GM12878 (cell line): ENCODE measurements around the gene HSPBP1. TPM values are rescaled to one million over a fixed set of nuclear protein-coding genes. Genes with fewer than 3 reads are reported as not detected.

Experiments used
- BHLHE40 ChIP-seq, 2 experiments: fragments of 450-650 bp in 1 of 2; IDR thresholded peaks; 2 replicates each; pipeline ENCODE4 v1.6.1; 2011 to 2017; ENCODE audit warnings: low read depth in 2 of 2, borderline replicate concordance in 1 of 2, improper control_type of control experiment in 1 of 2, low read length in 1 of 2, mild to moderate bottlenecking in 1 of 2
- CHD1 ChIP-seq: IDR thresholded peaks from 2 replicates; pipeline ENCODE4 v1.6.1; 2012; ENCODE audit warnings: low read depth, low read length, improper control_type of control experiment
- CREB1 ChIP-seq: IDR thresholded peaks from 2 replicates; pipeline ENCODE4 v1.6.1; 2012; ENCODE audit warnings: low read depth, mild to moderate bottlenecking, inconsistent platforms
- ESRRA ChIP-seq: IDR thresholded peaks from 2 replicates; pipeline ENCODE4 v1.6.1; 2012; ENCODE audit warnings: mild to moderate bottlenecking, low read length, improper control_type of control experiment
- HCFC1 ChIP-seq: fragments of 150-350 bp; IDR thresholded peaks from 2 replicates; pipeline ENCODE4 v1.6.1; 2014; ENCODE audit warnings: low read length
- IKZF1 ChIP-seq: fragments of 450-650 bp; conservative IDR thresholded peaks from 2 replicates; pipeline ENCODE4 v1.6.1; 2017; ENCODE audit warnings: antibody characterized with exemption, mild to moderate bottlenecking
- MXI1 ChIP-seq: fragments of 150-350 bp; IDR thresholded peaks from 2 replicates; pipeline ENCODE4 v1.6.1; 2011; ENCODE audit warnings: low read depth, mild to moderate bottlenecking, inconsistent platforms, low read length, improper control_type of control experiment
- MYB ChIP-seq: fragments of 150-350 bp; IDR thresholded peaks from 2 replicates; pipeline ENCODE4 v1.6.1; 2014; ENCODE audit warnings: mild to moderate bottlenecking, low read depth, low read length, borderline replicate concordance
- NBN ChIP-seq: fragments of 450-650 bp; IDR thresholded peaks from 2 replicates; pipeline ENCODE4 v1.6.1; 2016
- POLR2A ChIP-seq: IDR thresholded peaks from 2 replicates; pipeline ENCODE4 v1.6.1; 2011; ENCODE audit warnings: low read depth, mild to moderate bottlenecking, low read length
- RAD21 ChIP-seq: IDR thresholded peaks from 2 replicates; pipeline ENCODE4 v1.6.1; 2011; ENCODE audit warnings: mild to moderate bottlenecking, low read depth, low read length, moderate library complexity; ENCODE audit not compliant: insufficient read depth
- RBBP5 ChIP-seq: fragments of 200-600 bp; sonication (generic); conservative IDR thresholded peaks from 2 replicates; pipeline ENCODE4 v1.6.1; 2016
- SIN3A ChIP-seq: IDR thresholded peaks from 2 replicates; pipeline ENCODE4 v1.6.1; 2012; ENCODE audit warnings: low read depth, low read length, improper control_type of control experiment
- TCF7 ChIP-seq: IDR thresholded peaks from 2 replicates; pipeline ENCODE4 v1.6.1; 2014; ENCODE audit warnings: antibody characterized with exemption, borderline replicate concordance
- ZNF622 ChIP-seq: fragments of 450-650 bp; IDR thresholded peaks from 2 replicates; pipeline ENCODE4 v1.6.1; 2017; ENCODE audit warnings: mild to moderate bottlenecking, inconsistent platforms
- polyA plus RNA-seq, 11 experiments: library from polyadenylated mRNA; depleted of rRNA in 4 of 11; unstranded in 6 of 11; stranded (reverse) in 5 of 11; fragments of >200 nt; fragmentation: Nextera tagmentation in 4 of 11; fragmentation: Illumina TruSeq in 1 of 11; extraction: Ambion mirVana in 4 of 11; extraction: Trizol in 1 of 11; gene quantifications; 1 replicate in 1 of 11; 2 replicates in 10 of 11; pipeline versions ENCODE4 v1.2.1 to v1.2.3, GENCODE V29; 2011 to 2016; ENCODE audit warnings: inconsistent platforms in 2 of 11, missing spikeins in 2 of 11, low read depth in 1 of 11
- total RNA-seq, 4 experiments: library from RNA; depleted of rRNA in 3 of 4; stranded (reverse); fragments of >200 nt in 3 of 4; fragmentation: Illumina TruSeq in 1 of 4; extraction: Trizol in 1 of 4; gene quantifications; 2 replicates each; pipeline versions ENCODE4 v1.2.1 to v1.2.3, GENCODE V29; 2013 to 2021
- TF ChIP-seq, protein P1 (sequence below): IDR thresholded peaks from 2 replicates; pipeline ENCODE4 v1.6.1; 2012; ENCODE audit warnings: improper control_type of control experiment, low read depth, low read length; ENCODE audit not compliant: insufficient replicate concordance
- TF ChIP-seq, protein P2 (sequence below): IDR thresholded peaks from 2 replicates; pipeline ENCODE4 v1.6.1; 2012; ENCODE audit warnings: low read depth, low read length, improper control_type of control experiment
- TF ChIP-seq, protein P3 (sequence below): fragments of 450-650 bp; IDR thresholded peaks from 2 replicates; pipeline ENCODE4 v1.6.1; 2018; ENCODE audit warnings: mild to moderate bottlenecking, low read depth, moderate library complexity; ENCODE audit not compliant: partially characterized antibody
- TF ChIP-seq, protein P4 (sequence below): fragments of 450-650 bp; conservative IDR thresholded peaks from 2 replicates; pipeline ENCODE4 v1.6.1; 2017; ENCODE audit warnings: mild to moderate bottlenecking, moderate library complexity

The HSPBP1 gene
- total and polyA plus RNA-seq, 10 of the 15 experiments (the other 5 are each of a cell fraction or from before 2014, with no cell fraction given), result 0.18 to 83.3 (median 23.0) TPM

DNA sequence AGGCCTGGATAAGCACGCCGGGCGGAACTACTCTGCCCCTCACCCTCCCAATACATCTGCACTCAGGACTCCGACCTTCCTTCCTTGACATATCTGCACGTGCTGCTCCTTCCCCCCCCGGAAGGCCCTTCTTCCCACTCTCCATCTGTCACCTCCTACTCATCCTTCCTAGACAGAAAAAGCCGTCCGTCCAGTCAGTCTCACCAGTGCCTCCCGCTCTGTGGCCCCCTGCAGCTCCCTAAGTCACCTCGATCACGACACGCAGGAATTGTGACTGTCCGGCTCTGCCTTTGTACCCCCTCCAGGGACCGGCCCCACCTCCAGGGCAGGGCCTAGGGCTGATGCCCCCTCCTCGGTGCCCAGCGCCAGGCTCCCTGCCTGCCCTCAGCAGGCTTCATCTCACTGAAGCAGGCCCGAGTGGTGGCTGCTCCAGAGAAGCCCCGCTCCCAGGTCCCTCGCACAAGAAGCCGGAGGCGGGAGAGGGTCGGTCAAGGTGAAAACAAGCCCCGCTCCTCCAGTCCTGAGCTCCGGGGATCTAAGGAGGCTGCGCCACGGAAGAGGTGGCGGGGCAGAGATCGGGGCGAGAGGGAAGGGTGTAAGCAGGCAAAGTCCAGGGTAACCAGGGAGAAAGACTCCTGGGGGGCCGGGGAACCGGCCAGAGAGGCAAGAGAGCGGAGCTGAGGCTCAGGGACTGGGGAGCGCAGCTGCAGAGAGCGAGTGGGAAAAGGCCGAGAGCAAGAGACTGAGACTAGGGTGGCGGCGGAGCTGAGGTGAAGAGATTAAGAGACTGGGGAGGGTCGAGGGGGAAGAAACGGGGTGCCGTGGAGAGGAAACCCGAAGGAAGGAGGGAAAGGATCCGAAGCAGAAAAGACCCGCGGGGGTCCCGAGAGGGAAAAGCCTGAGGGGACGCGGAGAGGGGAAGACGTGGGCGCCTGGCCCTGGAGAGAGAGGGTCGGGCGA, 22.2 kb downstream of the HSPBP1 start (continued):
- TF ChIP-seq ESRRA, result no peak
- TF ChIP-seq SIN3A, result peak; percentile 72; the same call in 1 of the 2 replicates
- TF ChIP-seq BHLHE40 (IDR thresholded peaks at IDR 0.05; ENCODE audit: borderline replicate concordance in 1 of 2, low read depth in 2 of 2, low read length in 1 of 2), result peak; percentile 85 to 88
- TF ChIP-seq ZNF622, result no peak
- no peak; the same call in 1 of the 2 replicates for TF ChIP-seq IKZF1
- TF ChIP-seq, protein P1, sequence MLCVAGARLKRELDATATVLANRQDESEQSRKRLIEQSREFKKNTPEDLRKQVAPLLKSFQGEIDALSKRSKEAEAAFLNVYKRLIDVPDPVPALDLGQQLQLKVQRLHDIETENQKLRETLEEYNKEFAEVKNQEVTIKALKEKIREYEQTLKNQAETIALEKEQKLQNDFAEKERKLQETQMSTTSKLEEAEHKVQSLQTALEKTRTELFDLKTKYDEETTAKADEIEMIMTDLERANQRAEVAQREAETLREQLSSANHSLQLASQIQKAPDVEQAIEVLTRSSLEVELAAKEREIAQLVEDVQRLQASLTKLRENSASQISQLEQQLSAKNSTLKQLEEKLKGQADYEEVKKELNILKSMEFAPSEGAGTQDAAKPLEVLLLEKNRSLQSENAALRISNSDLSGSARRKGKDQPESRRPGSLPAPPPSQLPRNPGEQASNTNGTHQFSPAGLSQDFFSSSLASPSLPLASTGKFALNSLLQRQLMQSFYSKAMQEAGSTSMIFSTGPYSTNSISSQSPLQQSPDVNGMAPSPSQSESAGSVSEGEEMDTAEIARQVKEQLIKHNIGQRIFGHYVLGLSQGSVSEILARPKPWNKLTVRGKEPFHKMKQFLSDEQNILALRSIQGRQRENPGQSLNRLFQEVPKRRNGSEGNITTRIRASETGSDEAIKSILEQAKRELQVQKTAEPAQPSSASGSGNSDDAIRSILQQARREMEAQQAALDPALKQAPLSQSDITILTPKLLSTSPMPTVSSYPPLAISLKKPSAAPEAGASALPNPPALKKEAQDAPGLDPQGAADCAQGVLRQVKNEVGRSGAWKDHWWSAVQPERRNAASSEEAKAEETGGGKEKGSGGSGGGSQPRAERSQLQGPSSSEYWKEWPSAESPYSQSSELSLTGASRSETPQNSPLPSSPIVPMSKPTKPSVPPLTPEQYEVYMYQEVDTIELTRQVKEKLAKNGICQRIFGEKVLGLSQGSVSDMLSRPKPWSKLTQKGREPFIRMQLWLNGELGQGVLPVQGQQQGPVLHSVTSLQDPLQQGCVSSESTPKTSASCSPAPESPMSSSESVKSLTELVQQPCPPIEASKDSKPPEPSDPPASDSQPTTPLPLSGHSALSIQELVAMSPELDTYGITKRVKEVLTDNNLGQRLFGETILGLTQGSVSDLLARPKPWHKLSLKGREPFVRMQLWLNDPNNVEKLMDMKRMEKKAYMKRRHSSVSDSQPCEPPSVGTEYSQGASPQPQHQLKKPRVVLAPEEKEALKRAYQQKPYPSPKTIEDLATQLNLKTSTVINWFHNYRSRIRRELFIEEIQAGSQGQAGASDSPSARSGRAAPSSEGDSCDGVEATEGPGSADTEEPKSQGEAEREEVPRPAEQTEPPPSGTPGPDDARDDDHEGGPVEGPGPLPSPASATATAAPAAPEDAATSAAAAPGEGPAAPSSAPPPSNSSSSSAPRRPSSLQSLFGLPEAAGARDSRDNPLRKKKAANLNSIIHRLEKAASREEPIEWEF, result no peak
- TF ChIP-seq CHD1, result no peak
- TF ChIP-seq MXI1, result peak; percentile 67
- TF ChIP-seq TCF7, result no peak
- TF ChIP-seq POLR2A, result peak; percentile 48; the same call in 1 of the 2 replicates
- no peak for TF ChIP-seq RAD21
- no peak for TF ChIP-seq RBBP5
- TF ChIP-seq MYB, result no peak
- no peak for TF ChIP-seq CREB1
- TF ChIP-seq NBN, result no peak
- TF ChIP-seq, protein P2, sequence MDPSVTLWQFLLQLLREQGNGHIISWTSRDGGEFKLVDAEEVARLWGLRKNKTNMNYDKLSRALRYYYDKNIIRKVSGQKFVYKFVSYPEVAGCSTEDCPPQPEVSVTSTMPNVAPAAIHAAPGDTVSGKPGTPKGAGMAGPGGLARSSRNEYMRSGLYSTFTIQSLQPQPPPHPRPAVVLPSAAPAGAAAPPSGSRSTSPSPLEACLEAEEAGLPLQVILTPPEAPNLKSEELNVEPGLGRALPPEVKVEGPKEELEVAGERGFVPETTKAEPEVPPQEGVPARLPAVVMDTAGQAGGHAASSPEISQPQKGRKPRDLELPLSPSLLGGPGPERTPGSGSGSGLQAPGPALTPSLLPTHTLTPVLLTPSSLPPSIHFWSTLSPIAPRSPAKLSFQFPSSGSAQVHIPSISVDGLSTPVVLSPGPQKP, result no peak
- TF ChIP-seq HCFC1, result no peak
- TF ChIP-seq, protein P3, sequence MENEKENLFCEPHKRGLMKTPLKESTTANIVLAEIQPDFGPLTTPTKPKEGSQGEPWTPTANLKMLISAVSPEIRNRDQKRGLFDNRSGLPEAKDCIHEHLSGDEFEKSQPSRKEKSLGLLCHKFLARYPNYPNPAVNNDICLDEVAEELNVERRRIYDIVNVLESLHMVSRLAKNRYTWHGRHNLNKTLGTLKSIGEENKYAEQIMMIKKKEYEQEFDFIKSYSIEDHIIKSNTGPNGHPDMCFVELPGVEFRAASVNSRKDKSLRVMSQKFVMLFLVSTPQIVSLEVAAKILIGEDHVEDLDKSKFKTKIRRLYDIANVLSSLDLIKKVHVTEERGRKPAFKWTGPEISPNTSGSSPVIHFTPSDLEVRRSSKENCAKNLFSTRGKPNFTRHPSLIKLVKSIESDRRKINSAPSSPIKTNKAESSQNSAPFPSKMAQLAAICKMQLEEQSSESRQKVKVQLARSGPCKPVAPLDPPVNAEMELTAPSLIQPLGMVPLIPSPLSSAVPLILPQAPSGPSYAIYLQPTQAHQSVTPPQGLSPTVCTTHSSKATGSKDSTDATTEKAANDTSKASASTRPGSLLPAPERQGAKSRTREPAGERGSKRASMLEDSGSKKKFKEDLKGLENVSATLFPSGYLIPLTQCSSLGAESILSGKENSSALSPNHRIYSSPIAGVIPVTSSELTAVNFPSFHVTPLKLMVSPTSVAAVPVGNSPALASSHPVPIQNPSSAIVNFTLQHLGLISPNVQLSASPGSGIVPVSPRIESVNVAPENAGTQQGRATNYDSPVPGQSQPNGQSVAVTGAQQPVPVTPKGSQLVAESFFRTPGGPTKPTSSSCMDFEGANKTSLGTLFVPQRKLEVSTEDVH, result no peak
- TF ChIP-seq, protein P4, sequence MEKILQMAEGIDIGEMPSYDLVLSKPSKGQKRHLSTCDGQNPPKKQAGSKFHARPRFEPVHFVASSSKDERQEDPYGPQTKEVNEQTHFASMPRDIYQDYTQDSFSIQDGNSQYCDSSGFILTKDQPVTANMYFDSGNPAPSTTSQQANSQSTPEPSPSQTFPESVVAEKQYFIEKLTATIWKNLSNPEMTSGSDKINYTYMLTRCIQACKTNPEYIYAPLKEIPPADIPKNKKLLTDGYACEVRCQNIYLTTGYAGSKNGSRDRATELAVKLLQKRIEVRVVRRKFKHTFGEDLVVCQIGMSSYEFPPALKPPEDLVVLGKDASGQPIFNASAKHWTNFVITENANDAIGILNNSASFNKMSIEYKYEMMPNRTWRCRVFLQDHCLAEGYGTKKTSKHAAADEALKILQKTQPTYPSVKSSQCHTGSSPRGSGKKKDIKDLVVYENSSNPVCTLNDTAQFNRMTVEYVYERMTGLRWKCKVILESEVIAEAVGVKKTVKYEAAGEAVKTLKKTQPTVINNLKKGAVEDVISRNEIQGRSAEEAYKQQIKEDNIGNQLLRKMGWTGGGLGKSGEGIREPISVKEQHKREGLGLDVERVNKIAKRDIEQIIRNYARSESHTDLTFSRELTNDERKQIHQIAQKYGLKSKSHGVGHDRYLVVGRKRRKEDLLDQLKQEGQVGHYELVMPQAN, result 0 out of 2 replicates have a peak, but pooled peaks have one; percentile 45
